Natural killer cell (primary cell): ENCODE results near the gene KAZN. TPM values are rescaled to one million over a fixed set of nuclear protein-coding genes. Genes with fewer than 3 reads are reported as not detected.

Source experiments
- ATAC-seq, 3 donors: fragments of 150-1000 bp in 2 of 3; fragments of 200-7000 bp in 1 of 3; cut with Tn5 transposase; 1 replicate in 1 of 3; 2 replicates in 2 of 3; pipeline ENCODE4 v1.10.0; 2021; ENCODE audit warnings: mild to moderate bottlenecking in 2 of 3, moderate library complexity in 2 of 3
- DNase-seq, 2 donors: peaks; one replicate each; pipeline versions ENCODE4 v3.0.0 to v3.0.0-alpha.2; 2013 to 2021; ENCODE audit warnings: mixed read lengths in 1 of 2
- H3K27ac ChIP-seq: one replicate; pipeline ENCODE4 v1.5.1; 2013; ENCODE audit warnings: mild to moderate bottlenecking, low read length
- H3K27me3 ChIP-seq: one replicate; pipeline ENCODE4 v1.6.1; 2013; ENCODE audit warnings: low read length; ENCODE audit not compliant: control insufficient read depth, insufficient read depth
- H3K36me3 ChIP-seq: one replicate; pipeline ENCODE4 v1.6.1; 2013; ENCODE audit warnings: low read length; ENCODE audit not compliant: control insufficient read depth, insufficient read depth
- H3K4me1 ChIP-seq: one replicate; pipeline ENCODE4 v1.6.1; 2013; ENCODE audit warnings: low read length; ENCODE audit not compliant: control insufficient read depth, insufficient read depth
- H3K4me3 ChIP-seq: one replicate; pipeline ENCODE4 v1.5.1; 2013; ENCODE audit warnings: low read length
- H3K9me3 ChIP-seq: one replicate; pipeline ENCODE4 v1.6.1; 2013; ENCODE audit warnings: low read length; ENCODE audit not compliant: control insufficient read depth, insufficient read depth
- H3K27ac Mint-ChIP-seq, 2 donors: one replicate each; pipeline ENCODE4 v1.8.0; 2022; ENCODE audit warnings: mild to moderate bottlenecking in 2 of 2, mixed read lengths in 2 of 2, moderate library complexity in 1 of 2
- H3K27me3 Mint-ChIP-seq, 2 donors: one replicate each; pipeline ENCODE4 v1.8.0; 2022; ENCODE audit warnings: low read depth in 2 of 2, mixed read lengths in 2 of 2
- H3K36me3 Mint-ChIP-seq: one replicate; pipeline ENCODE4 v1.8.0; 2022; ENCODE audit warnings: mixed read lengths
- H3K4me1 Mint-ChIP-seq, 2 donors: one replicate each; pipeline ENCODE4 v1.8.0; 2022; ENCODE audit warnings: mixed read lengths in 2 of 2
- H3K4me3 Mint-ChIP-seq: one replicate; pipeline ENCODE4 v1.8.0; 2022; ENCODE audit warnings: mild to moderate bottlenecking, moderate library complexity, mixed read lengths
- H3K9me3 Mint-ChIP-seq, 2 donors: one replicate each; pipeline ENCODE4 v1.8.0; 2022; ENCODE audit warnings: mixed read lengths in 2 of 2
- CTCF ChIP-seq: fragments of 200-600 bp; IDR thresholded peaks from one replicate; pipeline ENCODE4 v1.8.0; 2022; ENCODE audit warnings: antibody characterized with exemption
- WGBS: methylation state at CpG from one replicate; pipeline ENCODE4 v1.1.7; 2013; ENCODE audit warnings: missing lambda C conversion rate; ENCODE audit not compliant: insufficient coverage; 5-methylcytosine and 5-hydroxymethylcytosine counted together
- intact Hi-C: fragments of 100-400 bp; cut with micrococcal nuclease; formaldehyde crosslinking; loops from one replicate; pipeline ENCODE4 v1.14.2; 2022
- total RNA-seq, 4 donors: library from RNA; stranded (reverse); fragments of 120-200 nt in 1 of 4; gene quantifications; one replicate each; pipeline versions ENCODE4 v1.2.3 to v1.2.4, GENCODE V29; 2013 to 2022

KAZN gene
- total RNA-seq, 3 donors from 2014 or later (not counting 1 experiment from before 2014, with no cell fraction given), result 1.2 to 2.0 (median 1.7) TPM

DNA sequence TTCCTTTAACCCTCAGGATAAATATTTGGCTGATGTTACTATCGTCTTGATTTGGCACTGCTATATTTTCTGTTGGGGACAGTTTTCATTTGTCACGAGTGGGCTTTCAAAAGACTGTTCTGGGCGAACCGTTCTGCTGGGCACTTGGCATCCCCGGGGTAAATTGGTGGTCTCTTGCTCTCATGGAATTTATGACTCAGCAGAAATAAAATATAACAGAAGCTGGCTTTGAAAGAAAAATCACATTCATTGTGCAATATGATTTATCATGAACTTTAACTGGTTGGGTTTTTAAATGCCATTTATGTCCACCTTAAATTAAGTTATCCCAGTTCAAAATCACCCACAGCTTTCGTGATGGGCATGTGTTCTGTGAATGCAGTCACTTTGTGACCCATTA lies 147.3 kb downstream of the KAZN start:
- H3K27me3 ChIP-seq, result no peaks in the 10 kb centered on the region
- H3K4me1 ChIP-seq, result no peaks in the 10 kb centered on the region
- Mint-ChIP-seq H3K27ac (no peak overlapping the region), H3K36me3 (no peaks in the 10 kb centered on the region), H3K9me3 (no peaks in the 10 kb centered on the region), H3K27me3 (peaks cover 11 to 31% of the 10 kb centered on the region in 2 donors), H3K4me3 (no peak overlapping the region), H3K4me1 (no peaks in the 10 kb centered on the region)
- H3K9me3 ChIP-seq, result no peaks in the 10 kb centered on the region
- no peaks in the 10 kb centered on the region for H3K36me3 ChIP-seq
- intact Hi-C loops, result no loop called here
- H3K27ac ChIP-seq, result no peak overlapping the region
- whole genome bisulfite sequencing, result 92% methylated on average over 6 of the region's 6 CpGs
- H3K4me3 ChIP-seq, result no peak overlapping the region
- DNase-seq (no peak), ATAC-seq (no peak)
- no peak for TF ChIP-seq CTCF

DNA sequence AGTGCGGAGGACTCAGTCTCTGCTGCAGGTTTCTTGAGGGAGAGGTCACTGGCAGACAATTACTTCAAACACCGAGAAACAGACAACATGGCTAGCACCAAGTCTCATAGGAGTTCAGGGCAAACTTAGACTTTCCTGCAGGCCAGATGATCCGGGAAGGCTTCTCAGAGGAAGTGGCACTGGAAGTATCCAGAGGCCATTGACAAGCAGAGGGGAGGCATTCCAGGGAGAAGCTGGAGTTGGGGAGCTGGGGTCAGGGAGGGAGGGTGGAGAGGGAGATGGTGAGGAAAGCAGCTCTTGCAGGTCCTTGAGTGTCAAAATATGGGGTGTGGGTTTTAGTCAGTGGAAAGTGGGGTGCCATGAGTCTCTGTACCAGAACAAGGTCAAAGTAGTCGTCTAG lies 147.9 kb downstream of the KAZN start:
- Mint-ChIP-seq H3K9me3 (no peaks in the 10 kb centered on the region), H3K4me1 (no peaks in the 10 kb centered on the region), H3K27ac (no peak overlapping the region), H3K36me3 (no peaks in the 10 kb centered on the region), H3K4me3 (no peak overlapping the region), H3K27me3 (peaks cover 8 to 25% of the 10 kb centered on the region in 2 donors)
- DNase-seq, result no peak
- no peaks in the 10 kb centered on the region for H3K27me3 ChIP-seq
- H3K4me1 ChIP-seq, result no peaks in the 10 kb centered on the region
- 93% methylated on average over 3 of the region's 4 CpGs for WGBS
- no peak overlapping the region for H3K4me3 ChIP-seq
- intact Hi-C loops, result no loop called here
- H3K27ac ChIP-seq, result no peak overlapping the region
- no peak for TF ChIP-seq CTCF
- no peak for ATAC-seq
- no peaks in the 10 kb centered on the region for H3K9me3 ChIP-seq
- no peaks in the 10 kb centered on the region for H3K36me3 ChIP-seq

- no peaks in the 10 kb centered on the region for H3K9me3 ChIP-seq
- no peak overlapping the region for H3K27ac ChIP-seq
- Mint-ChIP-seq H3K36me3 (no peaks in the 10 kb centered on the region), H3K4me1 (no peaks in the 10 kb centered on the region), H3K9me3 (no peaks in the 10 kb centered on the region), H3K27ac (no peak overlapping the region), H3K4me3 (no peak overlapping the region), H3K27me3 (peaks cover 2 to 12% of the 10 kb centered on the region in 2 donors)
- ATAC-seq (no peak), DNase-seq (no peak)
- WGBS, result 96% methylated on average over 5 of the region's 5 CpGs
- intact Hi-C loops, result no loop called here
- no peak for TF ChIP-seq CTCF
- H3K27me3 ChIP-seq, result no peaks in the 10 kb centered on the region
- H3K4me1 ChIP-seq, result no peaks in the 10 kb centered on the region
- no peaks in the 10 kb centered on the region for H3K36me3 ChIP-seq
- no peak overlapping the region for H3K4me3 ChIP-seq
Measured at GRCh38 chr1:14748151-14748550, 149.7 kb downstream of the KAZN start.

DNA sequence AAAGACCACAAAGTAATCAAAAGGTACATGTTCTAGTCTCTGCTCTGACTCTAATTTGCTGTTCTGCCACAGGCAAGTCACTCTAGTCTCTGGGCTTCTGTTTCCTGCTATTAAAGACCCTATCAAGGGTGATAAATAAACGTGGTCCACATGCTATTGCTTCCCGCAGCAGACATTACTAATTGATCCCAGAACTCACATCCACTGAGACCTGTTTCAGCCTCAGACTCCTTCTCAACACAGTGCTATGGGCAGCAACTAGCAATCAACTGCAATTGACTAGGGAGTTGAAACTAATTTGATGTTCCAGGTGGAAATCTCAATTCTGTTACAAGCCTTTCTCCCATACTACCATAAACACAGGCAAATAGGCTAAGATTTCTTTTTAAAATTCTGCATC lies 150.5 kb downstream of the KAZN start:
- no peak for TF ChIP-seq CTCF
- Mint-ChIP-seq H3K27me3 (peaks cover 2 to 12% of the 10 kb centered on the region in 2 donors), H3K4me3 (no peak overlapping the region), H3K4me1 (no peaks in the 10 kb centered on the region), H3K36me3 (no peaks in the 10 kb centered on the region), H3K27ac (no peak overlapping the region), H3K9me3 (no peaks in the 10 kb centered on the region)
- no peak for DNase-seq
- no peaks in the 10 kb centered on the region for H3K36me3 ChIP-seq
- intact Hi-C loops, result no loop called here
- H3K4me1 ChIP-seq, result no peaks in the 10 kb centered on the region
- no peak overlapping the region for H3K27ac ChIP-seq
- H3K9me3 ChIP-seq, result no peaks in the 10 kb centered on the region
- H3K4me3 ChIP-seq, result no peak overlapping the region
- no peak for ATAC-seq
- no peaks in the 10 kb centered on the region for H3K27me3 ChIP-seq
- WGBS, result 69% methylated on average over 2 of the region's 2 CpGs
